ENCODE data around the gene BCL7C.
"Not testable (repeated sequence)": the region's sequence is repeated elsewhere in the genome, so short reads cannot be mapped to it uniquely, and the experiment has no call there.

DNA sequence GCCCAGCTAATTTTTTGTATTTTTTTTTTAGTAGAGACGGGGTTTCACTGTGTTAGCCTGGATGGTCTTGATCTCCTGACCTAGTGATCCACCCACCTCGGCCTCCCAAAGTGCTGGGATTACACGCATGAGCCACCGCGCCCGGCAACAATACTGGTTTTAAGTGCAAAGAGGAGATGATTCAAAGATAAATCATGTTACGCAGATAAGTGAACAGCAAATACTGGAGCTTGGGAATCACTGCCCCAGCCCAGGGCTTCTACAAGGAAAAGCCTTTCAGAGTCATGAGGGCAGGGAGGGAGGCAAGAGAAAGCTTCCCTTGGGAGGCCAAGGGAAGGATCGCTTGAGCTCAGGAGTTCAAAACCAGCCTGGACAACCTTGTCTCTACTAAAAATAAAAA, 45.7 kb upstream of the BCL7C start:
- TF ChIP-seq, protein P1, sequence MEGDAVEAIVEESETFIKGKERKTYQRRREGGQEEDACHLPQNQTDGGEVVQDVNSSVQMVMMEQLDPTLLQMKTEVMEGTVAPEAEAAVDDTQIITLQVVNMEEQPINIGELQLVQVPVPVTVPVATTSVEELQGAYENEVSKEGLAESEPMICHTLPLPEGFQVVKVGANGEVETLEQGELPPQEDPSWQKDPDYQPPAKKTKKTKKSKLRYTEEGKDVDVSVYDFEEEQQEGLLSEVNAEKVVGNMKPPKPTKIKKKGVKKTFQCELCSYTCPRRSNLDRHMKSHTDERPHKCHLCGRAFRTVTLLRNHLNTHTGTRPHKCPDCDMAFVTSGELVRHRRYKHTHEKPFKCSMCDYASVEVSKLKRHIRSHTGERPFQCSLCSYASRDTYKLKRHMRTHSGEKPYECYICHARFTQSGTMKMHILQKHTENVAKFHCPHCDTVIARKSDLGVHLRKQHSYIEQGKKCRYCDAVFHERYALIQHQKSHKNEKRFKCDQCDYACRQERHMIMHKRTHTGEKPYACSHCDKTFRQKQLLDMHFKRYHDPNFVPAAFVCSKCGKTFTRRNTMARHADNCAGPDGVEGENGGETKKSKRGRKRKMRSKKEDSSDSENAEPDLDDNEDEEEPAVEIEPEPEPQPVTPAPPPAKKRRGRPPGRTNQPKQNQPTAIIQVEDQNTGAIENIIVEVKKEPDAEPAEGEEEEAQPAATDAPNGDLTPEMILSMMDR (IDR thresholded peaks at IDR 0.05) = not testable (repeated sequence)
- not testable (repeated sequence) for TF ChIP-seq SIN3A (IDR thresholded peaks at IDR 0.05; ENCODE audit: borderline replicate concordance, insufficient read depth, low read depth, low read length); POLR2AphosphoS5 (IDR thresholded peaks at IDR 0.05; ENCODE audit: low read depth, low read length)
